PC-3 (cell line): ENCODE results near the gene CLIC5. TPM values are rescaled to one million over a fixed set of nuclear protein-coding genes. Genes with fewer than 3 reads are reported as not detected.

ENCODE experiments used
- ATAC-seq: fragments of 200-7000 bp; cut with Tn5 transposase; 2 replicates; pipeline ENCODE4 v1.9.1; 2020; ENCODE audit warnings: mild to moderate bottlenecking, moderate library complexity
- Bru-seq: library from RNA; stranded (reverse); fragments of 400-500 nt; gene quantifications from one replicate; lab custom pipeline; 2021; lab: Mats Ljungman, UMichigan
- BruChase-seq, 2 experiments: library from RNA; stranded (reverse); fragments of 400-500 nt; gene quantifications; one replicate each; lab custom pipeline; 2021; lab: Mats Ljungman, UMichigan
- BruUV-seq: library from RNA; stranded (reverse); fragments of 400-500 nt; replicated peaks from 2 replicates; lab custom pipeline; 2021; lab: Mats Ljungman, UMichigan
- CTCF ChIA-PET: fragments of 300-600 bp; sonication (Branson Sonifier 250); formaldehyde crosslinking; loops from one replicate; lab custom pipeline; 2022; ENCODE audit warnings: antibody characterized with exemption; lab: Charles Lee
- POLR2A ChIA-PET: fragments of 300-600 bp; sonication (Branson Sonifier 250); formaldehyde crosslinking; loops from one replicate; lab custom pipeline; 2022; ENCODE audit warnings: antibody characterized with exemption; ENCODE audit not compliant: unreplicated experiment; lab: Charles Lee
- DNase-seq: peaks from one replicate; pipeline ENCODE4 v3.0.0-alpha.2; 2015
- H2AFZ ChIP-seq: fragments of 300-600 bp; sonication (generic); 2 replicates; pipeline ENCODE4 v1.6.0; 2016; ENCODE audit warnings: antibody characterized with exemption, low read length
- H3F3A ChIP-seq: fragments of 300-600 bp; sonication (generic); one replicate; pipeline ENCODE4 v1.6.0; 2017; ENCODE audit warnings: antibody characterized with exemption, low read length, control low read depth, mild to moderate bottlenecking; ENCODE audit not compliant: unreplicated experiment
- H3K27ac ChIP-seq: fragments of 300-600 bp; sonication (generic); 2 replicates; pipeline ENCODE4 v1.5.1; 2016; ENCODE audit warnings: mild to moderate bottlenecking, low read length
- H3K27me3 ChIP-seq: fragments of 300-600 bp; sonication (generic); 2 replicates; pipeline ENCODE4 v1.6.1; 2016; ENCODE audit warnings: low read length, mixed read lengths
- H3K36me3 ChIP-seq: fragments of 300-600 bp; sonication (generic); 2 replicates; pipeline ENCODE4 v1.6.1; 2016; ENCODE audit warnings: low read depth, mixed run types, low read length, mixed read lengths
- H3K4me1 ChIP-seq: fragments of 300-600 bp; sonication (generic); 2 replicates; pipeline ENCODE4 v1.5.1; 2016; ENCODE audit warnings: low read length; ENCODE audit not compliant: insufficient read depth
- H3K4me2 ChIP-seq: fragments of 300-600 bp; sonication (generic); 2 replicates; pipeline ENCODE4 v1.6.0; 2016; ENCODE audit warnings: low read length
- H3K4me3 ChIP-seq: fragments of 300-600 bp; sonication (generic); 2 replicates; pipeline ENCODE4 v1.5.1; 2016; ENCODE audit warnings: mild to moderate bottlenecking, low read length, mixed read lengths
- H3K79me2 ChIP-seq: fragments of 300-600 bp; sonication (generic); 2 replicates; pipeline ENCODE4 v1.6.1; 2017; ENCODE audit warnings: low read length, mixed read lengths
- H3K9ac ChIP-seq: fragments of 300-600 bp; sonication (generic); 2 replicates; pipeline ENCODE4 v1.6.0; 2016; ENCODE audit warnings: mild to moderate bottlenecking, low read length
- H3K9me2 ChIP-seq: fragments of 300-600 bp; sonication (generic); replicated peaks from 2 replicates; pipeline ENCODE4 v1.6.1; 2016; ENCODE audit warnings: mixed run types, low read length, mixed read lengths
- H3K9me3 ChIP-seq: fragments of 300-600 bp; sonication (generic); 2 replicates; pipeline ENCODE4 v1.6.1; 2016; ENCODE audit warnings: low read length, mixed read lengths
- H4K20me1 ChIP-seq: fragments of 300-600 bp; sonication (generic); 2 replicates; pipeline ENCODE4 v1.6.1; 2016; ENCODE audit warnings: low read length, mixed read lengths
- CTCF ChIP-seq: fragments of 300-600 bp; sonication (generic); conservative IDR thresholded peaks from 2 replicates; pipeline ENCODE4 v1.5.1; 2017; ENCODE audit warnings: antibody characterized with exemption, low read depth, mild to moderate bottlenecking, low read length
- EZH2 ChIP-seq: fragments of 300-600 bp; sonication (generic); IDR thresholded peaks from one replicate; pipeline ENCODE4 v1.6.1; 2017; ENCODE audit warnings: antibody characterized with exemption, mild to moderate bottlenecking, low read length; ENCODE audit not compliant: unreplicated experiment
- EZH2phosphoT487 ChIP-seq: fragments of 300-600 bp; sonication (generic); IDR thresholded peaks from 2 replicates; pipeline ENCODE4 v1.6.1; 2018; ENCODE audit warnings: mild to moderate bottlenecking, antibody characterized with exemption, low read length, borderline replicate concordance
- intact Hi-C: fragments of 100-400 bp; cut with micrococcal nuclease; formaldehyde crosslinking; loops from 2 replicates; pipeline ENCODE4 v1.9.0; 2023
- long read RNA-seq: library from polyadenylated mRNA; unstranded; transcript quantifications from one replicate; pipeline ENCODE4 v2.0.0, GENCODE V29; 2021; ENCODE audit not compliant: unreplicated experiment
- total RNA-seq: library from RNA; depleted of rRNA; stranded (reverse); fragments of >200 nt; gene quantifications from 2 replicates; pipeline ENCODE4 v1.2.3, GENCODE V29; 2014; rRNA removed

The CLIC5 gene
- not detected in 2 replicates for total RNA-seq
- percentile 2 among the genes with signal in this experiment for Bru-seq, nascent RNA
- percentile 2 among the genes with signal in this experiment for BruChase-seq, experiment 1, labeled RNA remaining after a 6-hour chase
- percentile 4 among the genes with signal in this experiment for BruChase-seq, experiment 2, labeled RNA remaining after a 2-hour chase
- long read RNA-seq = 0 reads

DNA sequence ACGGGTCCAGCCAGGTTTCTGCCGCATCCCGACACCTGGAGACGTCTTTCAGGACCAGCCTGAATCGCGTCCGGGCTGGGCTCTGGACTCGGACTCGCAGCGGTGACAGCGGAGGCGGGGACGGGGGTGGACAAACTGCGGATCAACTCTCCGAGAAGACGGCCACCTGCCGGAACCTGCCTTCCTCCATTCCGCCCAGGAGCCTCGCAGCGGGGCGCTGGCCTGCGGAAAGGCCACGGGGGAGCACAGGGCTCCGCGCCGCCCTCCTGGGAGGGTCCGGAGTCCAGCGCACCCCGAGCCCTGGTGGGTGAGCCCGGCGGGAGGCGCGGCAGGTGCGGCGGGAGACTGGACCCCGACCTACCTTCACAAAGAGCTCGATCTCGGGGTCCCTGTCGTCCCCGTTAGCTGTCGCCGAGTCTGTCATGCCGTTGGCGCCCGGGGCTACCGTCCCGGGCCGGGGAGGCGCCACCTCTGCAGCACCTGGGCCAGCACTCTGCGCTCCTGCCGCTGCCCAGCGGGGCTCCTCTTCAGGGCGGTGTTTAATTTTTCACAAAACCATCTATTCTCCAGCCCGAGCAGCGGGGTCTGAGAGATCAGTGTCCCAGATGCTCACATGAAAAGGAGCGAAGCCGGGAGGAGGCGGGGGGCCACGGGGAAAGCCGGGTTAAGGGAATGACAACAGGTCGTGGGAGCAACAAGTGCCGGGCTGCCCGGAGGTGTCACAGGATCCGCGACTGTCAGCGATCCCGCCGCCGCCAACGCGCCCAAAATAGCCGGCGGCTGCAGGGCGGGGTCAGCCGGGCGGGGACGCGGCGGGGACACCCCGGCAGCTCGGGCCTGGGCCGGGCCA lies at the start of gene CLIC5:
CLIC5 (minus strand) TSS at position 742 of the 850 bp plus-strand sequence; CDS start at position 424, 318 bp downstream.
- Histone ChIP-seq H3K9me2 (no peaks in the 10 kb centered on the region), H3K27ac (no peak within 1 kb of the TSS), H3K9me3 (no peaks in the 10 kb centered on the region), H3K79me2 (no peaks in the 10 kb centered on the region), H3K4me1 (no peaks in the 10 kb centered on the region), H4K20me1 (no peaks in the 10 kb centered on the region), H3K36me3 (no peaks in the 10 kb centered on the region), H3K9ac (no peak within 1 kb of the TSS), H3K27me3 (peaks cover 80% of the 10 kb centered on the region), H3K4me3 (peak within 1 kb of the TSS; percentile 69), H3F3A (no peaks in the 10 kb centered on the region), H2AFZ (peak within 1 kb of the TSS; percentile 69), H3K4me2 (peak within 1 kb of the TSS; percentile 93)
- TF ChIP-seq EZH2 (peak; percentile 21), EZH2phosphoT487 (no peak)
- ATAC-seq (peak; percentile 57), DNase-seq (no peak)
- CTCF ChIA-PET = no interaction called here
- POLR2A ChIA-PET = no interaction called here
- BruUV-seq = no TSS peak
- intact Hi-C loops = no loop called here

- Histone ChIP-seq H3K4me2 (no peak overlapping the region), H3K9ac (no peak overlapping the region), H3K9me3 (no peaks in the 10 kb centered on the region), H3K4me3 (no peak overlapping the region), H3K79me2 (no peaks in the 10 kb centered on the region), H4K20me1 (no peaks in the 10 kb centered on the region), H3K27me3 (peaks cover 72% of the 10 kb centered on the region), H3K27ac (no peak overlapping the region), H3K9me2 (no peaks in the 10 kb centered on the region), H2AFZ (no peak overlapping the region), H3K4me1 (0 out of 2 replicates have a peak, but pooled peaks cover 4% of the 10 kb centered on the region), H3K36me3 (no peaks in the 10 kb centered on the region), H3F3A (no peaks in the 10 kb centered on the region)
- no peak for ATAC-seq
- CTCF ChIA-PET = no interaction called here
- no TSS peak for BruUV-seq
- TF ChIP-seq EZH2 (no peak), CTCF (no peak), EZH2phosphoT487 (no peak)
- POLR2A ChIA-PET = no interaction called here
- intact Hi-C loops = no loop called here
- DNase-seq = no peak
Measured at GRCh38 chr6:46062991-46063390, 47.3 kb upstream of the CLIC5 start.

- Histone ChIP-seq H3K9ac (no peak overlapping the region), H3K4me3 (no peak overlapping the region), H3K4me1 (0 out of 2 replicates have a peak, but pooled peaks cover 4% of the 10 kb centered on the region), H3K9me2 (no peaks in the 10 kb centered on the region), H4K20me1 (no peaks in the 10 kb centered on the region), H3K9me3 (no peaks in the 10 kb centered on the region), H3K79me2 (no peaks in the 10 kb centered on the region), H2AFZ (no peak overlapping the region), H3K4me2 (no peak overlapping the region), H3K27me3 (peaks cover 72% of the 10 kb centered on the region), H3K27ac (no peak overlapping the region), H3F3A (no peaks in the 10 kb centered on the region), H3K36me3 (no peaks in the 10 kb centered on the region)
- CTCF ChIA-PET = no interaction called here
- DNase-seq (peak; percentile 62), ATAC-seq (no peak)
- BruUV-seq = no TSS peak
- TF ChIP-seq EZH2 (no peak), CTCF (no peak), EZH2phosphoT487 (no peak)
- intact Hi-C loops = no loop called here
- POLR2A ChIA-PET = no interaction called here
Measured at GRCh38 chr6:46062312-46062711, 46.7 kb upstream of the CLIC5 start.
